Activated CD8-positive, alpha-beta T cell treated with anti-CD3 and anti-CD28 coated beads, Interleukin-2, amount 10 ng/mL, durations not matched to agents 7 days and 5 days (primary cell): ENCODE measurements around the gene TET3. TPM values are rescaled to one million over a fixed set of nuclear protein-coding genes. Genes with fewer than 3 reads are reported as not detected.
A peak's percentile ranks its signal among the peaks of the same experiment; 100 is the strongest.

Source experiments
- ATAC-seq: fragments of 150-1000 bp; cut with Tn5 transposase; one replicate; pipeline ENCODE4 v1.10.0; 2021; ENCODE audit warnings: moderate library complexity
- CTCF ChIA-PET: fragments of 350-600 bp; sonication (Branson Sonifier 250); formaldehyde crosslinking; loops from one replicate; lab custom pipeline; 2021; ENCODE audit warnings: antibody characterized with exemption; lab: Charles Lee
- POLR2A ChIA-PET: fragments of 350-600 bp; sonication (Branson Sonifier 250); formaldehyde crosslinking; loops from one replicate; lab custom pipeline; 2021; ENCODE audit warnings: antibody characterized with exemption; lab: Charles Lee
- DNase-seq: peaks from one replicate; pipeline ENCODE4 v3.0.0-alpha.2; 2020
- H3K27ac Mint-ChIP-seq: one replicate; pipeline ENCODE4 v1.8.0; 2021; ENCODE audit warnings: mild to moderate bottlenecking, mixed read lengths
- H3K27me3 Mint-ChIP-seq: one replicate; pipeline ENCODE4 v1.8.0; 2021; ENCODE audit warnings: low read depth, mixed read lengths
- H3K36me3 Mint-ChIP-seq: one replicate; pipeline ENCODE4 v1.8.0; 2021; ENCODE audit warnings: low read depth, mixed read lengths
- H3K4me1 Mint-ChIP-seq: one replicate; pipeline ENCODE4 v1.8.0; 2021; ENCODE audit warnings: low read depth, mixed read lengths
- H3K4me3 Mint-ChIP-seq: one replicate; pipeline ENCODE4 v1.8.0; 2021; ENCODE audit warnings: mild to moderate bottlenecking, mixed read lengths
- H3K9me3 Mint-ChIP-seq: one replicate; pipeline ENCODE4 v1.8.0; 2022; ENCODE audit warnings: mixed read lengths; ENCODE audit not compliant: insufficient read depth
- total RNA-seq, 2 experiments: library from RNA; stranded (reverse); gene quantifications; one replicate each; pipeline ENCODE4 v1.2.3, GENCODE V29; 2021

TET3 gene
- total RNA-seq, 2 experiments from 2014 or later: 20.4 to 20.9 TPM

- Mint-ChIP-seq H3K4me1 (peaks cover 82% of the 10 kb centered on the region), H3K9me3 (no peaks in the 10 kb centered on the region), H3K27ac (peak overlapping the region; percentile 84), H3K4me3 (peak overlapping the region; percentile 30), H3K36me3 (peaks cover 6% of the 10 kb centered on the region), H3K27me3 (peaks cover 6% of the 10 kb centered on the region)
- ChIA-PET CTCF (interaction anchor here (0.7 to 1.7 kb wide), 6 partner anchors 9 to 151 kb away, joined by 3 to 9 read pairs (median 6); partner anchors contain the start of gene STAMBP), POLR2A (interaction anchor here (1.7 to 2.4 kb wide), 2 partner anchors 9 to 52 kb away, joined by 15 to 19 read pairs; partner anchors contain the start of gene DGUOK)
- ATAC-seq (peak; percentile 74), DNase-seq (peak; percentile 76)
These were observed 5.7 kb upstream of the TET3 start for GRCh38 chr2:73979021-73979420.

- CTCF ChIA-PET: interaction anchor here (0.7 to 1.7 kb wide), 6 partner anchors 8 to 152 kb away, joined by 3 to 9 read pairs (median 6); partner anchors contain the start of gene STAMBP
- peaks cover 6% of the 10 kb centered on the region for H3K36me3 Mint-ChIP-seq
- peaks cover 82% of the 10 kb centered on the region for H3K4me1 Mint-ChIP-seq
- peak overlapping the region; percentile 30 for H3K4me3 Mint-ChIP-seq
- ATAC-seq (no peak), DNase-seq (no peak)
- POLR2A ChIA-PET: interaction anchor here (1.7 to 2.4 kb wide), 2 partner anchors 10 to 53 kb away, joined by 15 to 19 read pairs; partner anchors contain the start of gene DGUOK
- peak overlapping the region; percentile 84 for H3K27ac Mint-ChIP-seq
- H3K9me3 Mint-ChIP-seq: no peaks in the 10 kb centered on the region
- H3K27me3 Mint-ChIP-seq: peaks cover 6% of the 10 kb centered on the region
These were observed 5.0 kb upstream of the TET3 start for GRCh38 chr2:73979686-73980085.

GRCh38 chr2:73980566-73980965 is 4.1 kb upstream of the TET3 start:
- CTCF ChIA-PET: interaction anchor here (0.6 to 1.7 kb wide), 5 partner anchors 10 to 167 kb away, joined by 3 to 5 read pairs (median 4); partner anchors contain the start of gene STAMBP
- ATAC-seq (no peak), DNase-seq (no peak)
- H3K4me3 Mint-ChIP-seq: peak overlapping the region; percentile 74
- POLR2A ChIA-PET: interaction anchor here (2.4 kb wide), 1 partner anchor 10 kb away, joined by 19 read pairs; no protein-coding TSS in a partner anchor
- no peaks in the 10 kb centered on the region for H3K9me3 Mint-ChIP-seq
- peaks cover 6% of the 10 kb centered on the region for H3K36me3 Mint-ChIP-seq
- peak overlapping the region; percentile 29 for H3K27ac Mint-ChIP-seq
- peaks cover 76% of the 10 kb centered on the region for H3K4me1 Mint-ChIP-seq
- peaks cover 6% of the 10 kb centered on the region for H3K27me3 Mint-ChIP-seq

DNA sequence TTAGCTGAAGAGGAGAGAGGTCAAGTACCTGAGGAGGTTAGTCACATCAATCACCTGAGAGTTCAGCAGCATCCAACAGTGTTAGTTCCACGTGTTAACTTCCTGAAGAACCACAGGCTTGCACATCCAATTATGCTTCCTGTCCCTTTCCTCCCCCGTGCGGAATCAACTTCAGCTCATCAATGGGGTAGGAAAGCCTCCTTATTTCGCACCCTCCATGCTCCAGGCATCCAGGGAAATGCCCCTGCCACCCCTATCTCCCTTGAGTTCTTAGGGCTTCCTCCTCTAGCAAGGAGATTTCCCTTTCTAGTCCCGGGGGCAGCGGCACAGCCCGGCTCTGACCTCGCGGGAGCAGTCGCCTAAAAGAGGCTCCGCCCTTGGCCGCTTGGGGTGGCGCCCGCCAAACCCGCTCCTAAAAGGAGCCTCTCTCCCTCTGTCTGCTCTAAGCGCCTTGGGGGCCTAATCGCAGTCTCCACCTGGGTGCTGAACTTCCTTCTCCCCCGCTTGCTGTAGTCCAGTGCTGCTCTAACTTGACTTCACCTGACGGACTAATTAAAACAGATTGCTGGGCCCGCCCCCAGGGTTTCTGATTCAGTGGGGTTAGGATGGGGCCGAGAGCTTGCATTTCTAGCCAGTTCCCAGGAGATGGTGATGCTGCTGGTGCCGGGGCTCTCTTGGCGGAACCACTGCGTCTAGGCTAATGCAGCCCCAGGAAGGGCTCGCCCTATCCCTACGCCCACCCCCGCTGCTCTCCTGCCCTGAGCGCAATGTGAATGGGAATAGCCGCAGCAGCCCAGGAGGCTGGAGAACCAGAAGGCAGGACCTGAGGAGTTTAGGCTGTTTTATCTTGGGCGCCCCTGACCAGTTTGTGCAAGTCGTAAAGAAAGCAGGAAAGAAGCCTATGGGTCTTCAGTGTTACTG is 3.4 kb upstream of the TET3 start:
- peak overlapping the region; percentile 67 for H3K27ac Mint-ChIP-seq
- ChIA-PET POLR2A (interaction anchor here (1.0 kb wide), 1 partner anchor 11 kb away, joined by 4 read pairs; no protein-coding TSS in a partner anchor), CTCF (interaction anchor here (0.6 to 1.0 kb wide), 6 partner anchors 11 to 166 kb away, joined by 3 to 4 read pairs (median 4); partner anchors contain the start of gene STAMBP)
- H3K4me3 Mint-ChIP-seq: peak overlapping the region; percentile 74
- ATAC-seq (peak; percentile 34), DNase-seq (peak; percentile 60)
- no peaks in the 10 kb centered on the region for H3K9me3 Mint-ChIP-seq
- H3K4me1 Mint-ChIP-seq: peaks cover 76% of the 10 kb centered on the region
- peaks cover 6% of the 10 kb centered on the region for H3K27me3 Mint-ChIP-seq
- H3K36me3 Mint-ChIP-seq: peaks cover 13% of the 10 kb centered on the region

GRCh38 chr2:73982140-73982617 is 2.5 kb upstream of the TET3 start:
- H3K9me3 Mint-ChIP-seq: no peaks in the 10 kb centered on the region
- H3K36me3 Mint-ChIP-seq: peaks cover 22% of the 10 kb centered on the region
- H3K4me3 Mint-ChIP-seq: no peak overlapping the region
- ATAC-seq (no peak), DNase-seq (no peak)
- H3K4me1 Mint-ChIP-seq: peaks cover 78% of the 10 kb centered on the region
- POLR2A ChIA-PET: interaction anchor here (0.6 to 1.0 kb wide), 3 partner anchors 10 to 154 kb away, joined by 3 to 4 read pairs (median 4); no protein-coding TSS in a partner anchor
- H3K27me3 Mint-ChIP-seq: peaks cover 6% of the 10 kb centered on the region
- CTCF ChIA-PET: interaction anchor here (0.8 kb wide), 1 partner anchor 13 kb away, joined by 4 read pairs; no protein-coding TSS in a partner anchor
- H3K27ac Mint-ChIP-seq: no peak overlapping the region

- Mint-ChIP-seq H3K4me1 (peaks cover 78% of the 10 kb centered on the region), H3K4me3 (peak overlapping the region; percentile 69), H3K27me3 (peaks cover 6% of the 10 kb centered on the region), H3K27ac (peak overlapping the region; percentile 76), H3K36me3 (peaks cover 35% of the 10 kb centered on the region), H3K9me3 (no peaks in the 10 kb centered on the region)
- DNase-seq (no peak), ATAC-seq (no peak)
- ChIA-PET CTCF (no interaction called here), POLR2A (no interaction called here)
These were observed 1.1 kb upstream of the TET3 start for GRCh38 chr2:73983322-73984202.

DNA sequence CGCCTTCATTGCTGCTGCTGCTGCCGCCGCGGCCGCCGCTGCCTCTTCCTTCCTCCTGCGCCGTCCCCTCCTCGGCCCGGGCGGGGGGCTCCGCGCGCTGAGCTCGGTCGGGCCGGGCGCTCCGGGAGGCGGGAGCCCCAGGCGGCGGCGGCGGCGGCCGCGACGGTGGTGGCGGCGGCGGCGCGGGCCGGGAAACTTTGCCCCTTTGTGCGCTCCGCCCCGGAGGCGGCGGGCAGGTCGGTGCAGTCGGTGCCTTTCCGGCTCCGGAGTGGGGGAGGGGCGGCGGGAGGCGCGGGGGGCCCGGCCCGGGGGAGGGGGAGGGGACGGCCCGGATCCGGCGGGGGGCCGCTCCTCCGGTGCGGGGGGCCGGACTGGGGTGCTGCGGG is 205 bp downstream of the TET3 start:
- Mint-ChIP-seq H3K9me3 (no peaks in the 10 kb centered on the region), H3K4me1 (peaks cover 77% of the 10 kb centered on the region), H3K27me3 (peaks cover 6% of the 10 kb centered on the region), H3K4me3 (no peak overlapping the region), H3K27ac (no peak overlapping the region), H3K36me3 (peaks cover 47% of the 10 kb centered on the region)
- DNase-seq (peak; percentile 71), ATAC-seq (peak; percentile 15)
- ChIA-PET CTCF (interaction anchor here (5.0 kb wide), 1 partner anchor 159 kb away, joined by 71 read pairs; the partner anchor contains the start of gene STAMBP), POLR2A (interaction anchor here (0.7 to 4.3 kb wide), 3 partner anchors 14 to 47 kb away, joined by 3 to 27 read pairs (median 5); no protein-coding TSS in a partner anchor)

GRCh38 chr2:73985308-73986084 is 786 bp downstream of the TET3 start:
- Mint-ChIP-seq H3K4me1 (peaks cover 77% of the 10 kb centered on the region), H3K27ac (peak overlapping the region; percentile 90), H3K4me3 (peak overlapping the region; percentile 79), H3K36me3 (peaks cover 53% of the 10 kb centered on the region), H3K9me3 (no peaks in the 10 kb centered on the region), H3K27me3 (peaks cover 6% of the 10 kb centered on the region)
- POLR2A ChIA-PET: interaction anchor here (1.2 to 4.3 kb wide), 4 partner anchors 14 to 193 kb away, joined by 3 to 27 read pairs (median 10); partner anchors contain the start of gene MOB1A
- ATAC-seq: peak; percentile 35
- CTCF ChIA-PET: interaction anchor here (1.5 to 5.0 kb wide), 4 partner anchors 11 to 160 kb away, joined by 4 to 71 read pairs (median 24); partner anchors contain the start of gene STAMBP
- DNase-seq: peak; percentile 62

- Mint-ChIP-seq H3K27ac (peak overlapping the region; percentile 90), H3K4me1 (peaks cover 73% of the 10 kb centered on the region), H3K27me3 (peaks cover 6% of the 10 kb centered on the region), H3K36me3 (peaks cover 59% of the 10 kb centered on the region), H3K4me3 (peak overlapping the region; percentile 79), H3K9me3 (no peaks in the 10 kb centered on the region)
- ChIA-PET POLR2A (interaction anchor here (0.9 to 4.3 kb wide), 6 partner anchors 15 to 192 kb away, joined by 3 to 27 read pairs (median 6); partner anchors contain the start of genes DGUOK and MOB1A), CTCF (interaction anchor here (0.7 to 5.0 kb wide), 10 partner anchors 10 to 160 kb away, joined by 3 to 71 read pairs (median 8); partner anchors contain the start of gene STAMBP)
- peak; percentile 66 for DNase-seq
- ATAC-seq: peak; percentile 31
These were observed 1.5 kb downstream of the TET3 start for GRCh38 chr2:73986085-73986681.
